MCF 10A (cell line): ENCODE measurements around the gene MLLT10. TPM values are rescaled to one million over a fixed set of nuclear protein-coding genes. Genes with fewer than 3 reads are reported as not detected.
"Not testable (repeated sequence)": the region's sequence is repeated elsewhere in the genome, so short reads cannot be mapped to it uniquely, and the experiment has no call there.

Experiments
- BruUV-seq: library from RNA; stranded (reverse); fragments of 400-500 nt; replicated peaks from 2 replicates; lab custom pipeline; 2021; lab: Mats Ljungman, UMichigan
- CTCF ChIA-PET: fragments of 300-600 bp; sonication (Branson Sonifier 250); formaldehyde crosslinking; extraction: SDS; loops from one replicate; lab custom pipeline; 2021; ENCODE audit warnings: antibody characterized with exemption, inconsistent platforms; lab: Yijun Ruan, JAX
- POLR2A ChIA-PET: fragments of 300-600, 350-650 bp; sonication (Branson Sonifier 250); formaldehyde crosslinking; extraction: SDS; loops from one replicate; lab custom pipeline; 2020; ENCODE audit warnings: antibody characterized with exemption, inconsistent platforms; lab: Yijun Ruan, JAX
- DNase-seq: peaks from one replicate; pipeline ENCODE4 v3.0.0-alpha.2; 2018; ENCODE audit not compliant: unreplicated experiment
- H3K27ac Mint-ChIP-seq: one replicate; pipeline ENCODE4 v1.8.0; 2022; ENCODE audit warnings: mild to moderate bottlenecking, low read depth, mixed read lengths; ENCODE audit not compliant: unreplicated experiment
- H3K27me3 Mint-ChIP-seq: one replicate; pipeline ENCODE4 v1.8.0; 2022; ENCODE audit warnings: mixed read lengths; ENCODE audit not compliant: insufficient read depth, unreplicated experiment
- H3K36me3 Mint-ChIP-seq: one replicate; pipeline ENCODE4 v1.8.0; 2022; ENCODE audit warnings: mild to moderate bottlenecking, moderate library complexity, mixed read lengths; ENCODE audit not compliant: insufficient read depth, unreplicated experiment
- H3K4me1 Mint-ChIP-seq: one replicate; pipeline ENCODE4 v1.8.0; 2022; ENCODE audit warnings: mixed read lengths; ENCODE audit not compliant: insufficient read depth, unreplicated experiment
- H3K4me3 Mint-ChIP-seq: one replicate; pipeline ENCODE4 v1.8.0; 2022; ENCODE audit warnings: mild to moderate bottlenecking, moderate library complexity, mixed read lengths; ENCODE audit not compliant: unreplicated experiment
- H3K9me3 Mint-ChIP-seq: one replicate; pipeline ENCODE4 v1.8.0; 2022; ENCODE audit warnings: mixed read lengths; ENCODE audit not compliant: unreplicated experiment
- intact Hi-C: fragments of 100-400 bp; cut with micrococcal nuclease; formaldehyde crosslinking; loops from 2 replicates; pipeline ENCODE4 v1.14.1; 2022
- total RNA-seq: library from RNA; stranded (reverse); gene quantifications from 2 replicates; pipeline ENCODE4 v1.2.3, GENCODE V29; 2022
- TF ChIP-seq, protein P1 (sequence below): fragments of 200-600 bp; IDR thresholded peaks from one replicate; pipeline ENCODE4 v1.8.0; 2022; ENCODE audit warnings: antibody characterized with exemption, mild to moderate bottlenecking; ENCODE audit not compliant: unreplicated experiment

MLLT10 gene
- total RNA-seq, 1 experiment from 2014 or later = 47.5 TPM

DNA sequence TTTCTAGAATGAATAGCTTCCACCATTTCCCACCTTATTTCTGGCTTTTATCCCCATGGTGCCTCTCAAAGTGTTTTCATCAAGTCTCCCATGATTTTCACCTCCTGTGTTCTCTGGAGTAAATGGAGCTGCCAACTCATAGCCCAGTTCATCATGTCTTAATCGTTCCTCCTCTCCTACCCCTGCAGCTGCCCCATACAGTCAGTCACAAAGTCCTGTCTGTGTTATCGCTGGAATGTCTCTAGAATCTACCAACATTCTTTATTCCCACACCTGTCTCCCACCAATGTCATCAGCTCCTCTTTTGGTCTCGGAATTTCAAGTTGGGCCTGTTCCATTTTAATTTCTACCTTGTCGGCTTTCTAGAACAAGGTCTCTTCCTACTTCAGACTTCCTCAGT is 178.9 kb downstream of the MLLT10 start:
- intact Hi-C loops = no loop called here
- Mint-ChIP-seq H3K9me3 (no peaks in the 10 kb centered on the region), H3K27me3 (no peaks in the 10 kb centered on the region), H3K4me3 (no peak overlapping the region), H3K36me3 (peaks cover 49% of the 10 kb centered on the region), H3K4me1 (peaks cover 15% of the 10 kb centered on the region), H3K27ac (no peak overlapping the region)
- TF ChIP-seq, protein P1, sequence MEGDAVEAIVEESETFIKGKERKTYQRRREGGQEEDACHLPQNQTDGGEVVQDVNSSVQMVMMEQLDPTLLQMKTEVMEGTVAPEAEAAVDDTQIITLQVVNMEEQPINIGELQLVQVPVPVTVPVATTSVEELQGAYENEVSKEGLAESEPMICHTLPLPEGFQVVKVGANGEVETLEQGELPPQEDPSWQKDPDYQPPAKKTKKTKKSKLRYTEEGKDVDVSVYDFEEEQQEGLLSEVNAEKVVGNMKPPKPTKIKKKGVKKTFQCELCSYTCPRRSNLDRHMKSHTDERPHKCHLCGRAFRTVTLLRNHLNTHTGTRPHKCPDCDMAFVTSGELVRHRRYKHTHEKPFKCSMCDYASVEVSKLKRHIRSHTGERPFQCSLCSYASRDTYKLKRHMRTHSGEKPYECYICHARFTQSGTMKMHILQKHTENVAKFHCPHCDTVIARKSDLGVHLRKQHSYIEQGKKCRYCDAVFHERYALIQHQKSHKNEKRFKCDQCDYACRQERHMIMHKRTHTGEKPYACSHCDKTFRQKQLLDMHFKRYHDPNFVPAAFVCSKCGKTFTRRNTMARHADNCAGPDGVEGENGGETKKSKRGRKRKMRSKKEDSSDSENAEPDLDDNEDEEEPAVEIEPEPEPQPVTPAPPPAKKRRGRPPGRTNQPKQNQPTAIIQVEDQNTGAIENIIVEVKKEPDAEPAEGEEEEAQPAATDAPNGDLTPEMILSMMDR = no peak
- CTCF ChIA-PET = no interaction called here
- no TSS peak for BruUV-seq
- POLR2A ChIA-PET = interaction anchor here (0.6 to 1.2 kb wide), 2 partner anchors 11 to 430 kb away, joined by 3 read pairs; no protein-coding TSS in a partner anchor
- DNase-seq = no peak

DNA sequence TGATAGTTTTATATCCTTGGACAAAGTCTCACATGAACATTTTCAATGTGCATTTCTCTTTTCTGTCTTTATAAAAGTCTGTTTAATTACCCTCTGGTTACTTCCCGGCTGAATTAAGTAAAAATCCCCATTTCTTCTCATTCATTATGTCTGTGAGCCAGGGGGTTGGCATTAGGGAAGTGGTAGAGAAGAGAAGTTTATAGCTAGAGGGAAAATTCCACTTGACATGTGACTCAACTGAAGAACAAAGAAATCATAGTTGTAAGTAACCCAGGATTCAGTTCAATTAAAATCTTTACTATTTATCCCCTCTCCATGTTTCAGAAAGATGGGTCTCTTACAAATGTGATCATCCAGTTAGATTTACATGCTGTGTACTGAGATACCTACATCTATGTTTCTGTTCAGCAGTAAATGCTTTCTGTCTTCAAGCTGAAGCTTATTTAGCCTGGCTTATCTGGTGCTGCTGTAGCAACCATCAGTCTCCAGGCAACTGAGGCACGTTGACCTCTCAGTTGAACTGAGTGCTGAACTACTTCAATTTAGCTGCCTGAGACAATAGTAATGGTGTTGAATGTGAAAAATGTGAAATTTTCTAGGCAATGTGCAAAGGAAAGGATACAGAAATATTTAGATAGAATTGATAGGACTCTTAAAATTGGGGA is 181.6 kb downstream of the MLLT10 start:
- Mint-ChIP-seq H3K27me3 (no peaks in the 10 kb centered on the region), H3K4me1 (peaks cover 10% of the 10 kb centered on the region), H3K36me3 (peaks cover 57% of the 10 kb centered on the region), H3K9me3 (no peaks in the 10 kb centered on the region), H3K4me3 (no peak overlapping the region), H3K27ac (no peak overlapping the region)
- intact Hi-C loops = no loop called here
- TF ChIP-seq, protein P1 = no peak
- BruUV-seq = no TSS peak
- ChIA-PET CTCF (no interaction called here), POLR2A (interaction anchor here (2.2 kb wide), 1 partner anchor 9 kb away, joined by 7 read pairs; no protein-coding TSS in a partner anchor)
- DNase-seq = no peak

DNA sequence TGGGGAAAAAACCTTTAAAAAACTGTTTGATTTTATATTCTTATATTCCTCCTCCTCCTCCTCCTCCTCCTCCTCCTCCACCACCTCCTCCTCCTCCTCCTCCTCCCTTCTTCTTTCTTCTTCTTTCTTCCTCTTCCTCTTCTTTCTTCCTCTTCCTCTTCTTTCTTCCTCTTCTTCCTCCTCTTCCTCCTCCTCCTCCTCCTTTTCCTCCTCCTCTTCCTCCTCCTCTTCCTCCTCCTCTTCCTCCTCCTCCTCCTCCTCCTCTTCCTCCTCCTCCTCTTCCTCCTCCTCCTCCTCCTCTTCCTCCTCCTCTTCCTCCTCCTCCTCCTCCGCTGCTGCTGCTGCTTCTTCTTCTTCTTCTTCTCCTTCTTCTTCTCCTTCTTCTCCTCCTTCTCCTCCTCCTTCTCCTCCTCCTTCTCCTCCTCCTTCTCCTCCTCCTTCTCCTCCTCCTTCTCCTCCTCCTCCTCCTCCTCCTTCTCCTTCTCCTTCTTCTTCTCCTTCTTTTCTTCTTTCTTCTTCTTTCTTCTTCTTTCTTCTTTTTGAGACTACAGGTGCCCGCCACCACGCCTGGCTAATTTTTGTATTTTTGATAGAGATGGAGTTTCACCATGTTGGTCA is 183.5 kb downstream of the MLLT10 start:
- POLR2A ChIA-PET, BruUV-seq, H3K4me3 Mint-ChIP-seq, CTCF ChIA-PET, H3K27ac Mint-ChIP-seq, H3K9me3 Mint-ChIP-seq, H3K27me3 Mint-ChIP-seq, intact Hi-C loops, DNase-seq: not testable (repeated sequence)
- H3K4me1 Mint-ChIP-seq = peaks cover 10% of the 10 kb centered on the region
- peaks cover 46% of the 10 kb centered on the region for H3K36me3 Mint-ChIP-seq

DNA sequence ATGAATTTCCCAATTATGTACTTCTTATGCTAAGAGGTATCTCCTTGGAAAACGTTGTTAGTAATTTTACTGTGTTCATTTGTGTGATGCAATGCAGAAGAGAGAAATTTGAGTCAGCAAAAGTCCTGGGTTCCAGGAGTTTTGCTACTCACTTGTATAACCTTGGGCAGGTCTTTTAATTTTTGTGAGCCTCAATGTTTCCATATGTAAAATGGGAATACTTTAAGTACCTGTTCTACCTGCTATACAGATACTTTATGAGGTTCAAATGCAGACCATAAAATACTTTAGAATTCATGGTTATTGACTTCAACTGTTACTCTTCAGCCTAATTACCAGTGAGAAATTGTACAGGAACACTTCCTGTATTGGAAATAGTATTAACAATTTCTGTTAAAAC is 185.5 kb downstream of the MLLT10 start:
- CTCF ChIA-PET = interaction anchor here (1.1 to 1.6 kb wide), 2 partner anchors 9 to 10 kb away, joined by 3 to 4 read pairs; no protein-coding TSS in a partner anchor
- POLR2A ChIA-PET = interaction anchor here (0.6 to 1.9 kb wide), 3 partner anchors 10 to 121 kb away, joined by 3 to 5 read pairs (median 3); no protein-coding TSS in a partner anchor
- H3K27ac Mint-ChIP-seq = no peak overlapping the region

More for the DNA sequence above, 185.5 kb downstream of the MLLT10 start:
- H3K9me3 Mint-ChIP-seq = no peaks in the 10 kb centered on the region
- peaks cover 28% of the 10 kb centered on the region for H3K36me3 Mint-ChIP-seq
- peaks cover 17% of the 10 kb centered on the region for H3K4me1 Mint-ChIP-seq
- TF ChIP-seq, protein P1 = no peak
- intact Hi-C loops = no loop called here
- H3K4me3 Mint-ChIP-seq = no peak overlapping the region
- no peaks in the 10 kb centered on the region for H3K27me3 Mint-ChIP-seq
- DNase-seq = no peak
- no TSS peak for BruUV-seq
